GM18507 (cell line): ENCODE results near the gene CA12.
A peak's percentile ranks its signal among the peaks of the same experiment; 100 is the strongest.

Experiments
- DNase-seq: peaks from one replicate; pipeline ENCODE4 v3.0.0; 2011; ENCODE audit warnings: low read depth; ENCODE audit not compliant: insufficient read length; ENCODE audit errors: extremely low spot score
- FAIRE-seq: peaks from 2 replicates; lab custom pipeline; 2011; peaks lifted over from hg19 to GRCh38; lab: Jason Lieb, UNC

CA12 gene

GRCh38 chr15:63403254-63403945 lies 21.8 kb upstream of the CA12 start:
- DNase-seq: no peak

DNA sequence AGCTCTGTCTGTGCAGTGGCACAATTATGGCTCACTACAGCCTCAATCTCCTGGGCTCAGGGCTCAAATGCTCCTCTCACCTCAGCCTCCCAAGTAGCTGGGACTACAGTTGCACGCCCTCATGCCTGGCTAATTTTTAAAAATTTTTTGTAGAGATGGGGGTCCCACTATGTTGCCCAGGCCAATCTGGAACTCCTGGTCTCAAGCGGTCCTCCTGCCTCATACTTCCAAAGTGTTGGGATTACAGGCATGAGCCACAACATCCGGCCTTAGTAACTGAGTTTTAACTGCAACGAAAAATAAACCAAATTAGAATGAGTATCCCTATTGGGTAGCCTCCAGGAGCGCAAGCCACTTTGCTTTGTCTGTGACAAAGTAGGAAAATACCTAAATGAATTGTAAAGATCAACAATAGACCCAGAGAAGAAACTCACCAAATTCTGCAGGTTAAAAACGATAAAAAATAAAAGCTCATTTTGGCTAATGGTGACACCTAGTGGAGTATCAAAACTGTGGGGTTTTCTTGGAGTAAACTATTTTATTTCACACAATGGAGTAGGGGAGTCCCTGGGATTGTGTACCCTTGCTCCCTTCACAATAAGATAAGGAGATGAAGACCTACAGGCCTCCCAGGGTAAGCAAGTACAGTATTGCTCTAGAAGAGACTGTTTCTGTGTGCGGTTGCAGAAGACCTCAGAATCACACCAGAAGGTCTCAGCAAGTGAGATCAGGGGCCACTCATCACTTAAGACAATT lies 21.0 kb upstream of the CA12 start:
- FAIRE-seq: peak; percentile 60
- peak; percentile 12 for DNase-seq

More at GRCh38 chr15:63403254-63403945, 21.8 kb upstream of the CA12 start:
- no peak for FAIRE-seq

DNA sequence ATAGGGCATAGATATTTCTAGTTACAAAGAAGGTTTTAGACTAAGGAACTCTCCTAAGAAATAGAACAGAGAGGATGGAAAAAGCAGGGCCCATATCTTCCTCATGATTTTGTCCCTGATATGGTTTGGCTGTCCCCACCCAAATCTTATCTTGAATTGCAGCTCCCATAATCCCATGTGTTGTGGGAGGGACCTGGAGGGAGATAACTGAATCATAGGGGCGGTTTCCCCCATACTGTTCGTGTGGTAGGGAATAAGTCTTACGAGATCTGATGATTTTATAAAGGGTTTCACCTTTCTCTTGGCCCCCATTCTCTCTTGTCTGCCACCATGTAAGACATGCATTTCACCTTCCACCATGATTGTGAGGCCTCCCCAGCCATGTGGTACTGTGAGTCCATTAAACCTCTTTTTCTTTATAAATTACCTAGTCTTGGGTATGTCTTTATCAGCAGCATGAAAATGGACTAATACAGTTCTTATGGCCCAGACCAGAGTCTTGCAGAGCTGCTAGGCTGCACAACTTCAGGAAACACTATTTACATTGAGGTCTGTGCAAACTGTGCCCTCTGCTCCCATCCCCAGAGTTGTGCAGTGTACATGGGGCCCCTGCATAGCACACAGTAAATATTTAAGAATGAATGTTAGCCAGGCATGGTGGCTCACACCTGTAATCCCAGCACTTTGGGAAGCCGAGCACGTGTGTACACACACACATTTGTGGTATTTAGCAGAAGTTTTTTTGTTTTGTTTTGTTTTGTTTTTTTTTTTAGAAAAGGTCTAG lies 20.3 kb upstream of the CA12 start:
- FAIRE-seq (no peak), DNase-seq (no peak)

GRCh38 chr15:63401078-63401477 lies 19.4 kb upstream of the CA12 start:
- DNase-seq: no peak
- no peak for FAIRE-seq

GRCh38 chr15:63398456-63398855 lies 16.8 kb upstream of the CA12 start:
- no peak for DNase-seq
- no peak for FAIRE-seq

DNA sequence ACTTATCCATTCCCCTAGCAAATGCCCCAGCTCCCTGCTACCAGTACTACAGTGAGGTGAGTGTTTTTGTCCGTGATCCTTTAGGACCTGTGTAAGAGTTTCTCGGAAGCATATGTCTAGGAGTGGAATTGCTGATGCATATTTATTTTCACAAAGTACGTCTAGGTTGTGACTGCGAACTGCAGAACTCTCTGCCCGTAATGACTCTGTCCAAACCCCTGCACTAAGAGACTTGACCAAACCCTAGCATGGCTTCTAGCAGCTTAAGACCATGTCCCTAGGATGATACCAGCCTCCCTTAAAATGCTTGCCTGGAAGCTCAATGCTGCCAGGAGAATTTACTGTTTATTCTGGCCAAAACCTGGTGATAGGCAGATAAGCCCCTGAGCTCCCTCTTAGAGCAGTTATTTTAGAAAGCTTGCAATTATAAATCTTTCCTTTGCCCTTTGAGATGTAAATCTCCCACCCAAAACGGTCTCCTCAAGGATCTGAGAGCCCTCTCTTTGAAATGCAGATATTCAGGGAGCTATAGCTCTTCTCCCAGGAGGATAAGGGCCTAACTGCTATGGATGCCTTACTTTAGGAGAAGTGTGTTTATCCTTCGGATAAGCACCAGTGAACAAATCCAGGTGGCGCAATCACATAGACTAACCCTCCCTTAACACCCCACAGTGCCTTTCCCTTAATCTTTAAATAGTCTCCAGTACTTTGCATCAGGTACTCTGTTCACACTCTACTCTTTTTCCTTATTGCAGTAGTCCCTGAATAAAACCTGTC lies 14.7 kb upstream of the CA12 start:
- no peak for DNase-seq

GRCh38 chr15:63395730-63396151 lies 14.1 kb upstream of the CA12 start:
- no peak for DNase-seq
- no peak for FAIRE-seq

More for the DNA sequence above, 14.7 kb upstream of the CA12 start:
- FAIRE-seq: no peak

DNA sequence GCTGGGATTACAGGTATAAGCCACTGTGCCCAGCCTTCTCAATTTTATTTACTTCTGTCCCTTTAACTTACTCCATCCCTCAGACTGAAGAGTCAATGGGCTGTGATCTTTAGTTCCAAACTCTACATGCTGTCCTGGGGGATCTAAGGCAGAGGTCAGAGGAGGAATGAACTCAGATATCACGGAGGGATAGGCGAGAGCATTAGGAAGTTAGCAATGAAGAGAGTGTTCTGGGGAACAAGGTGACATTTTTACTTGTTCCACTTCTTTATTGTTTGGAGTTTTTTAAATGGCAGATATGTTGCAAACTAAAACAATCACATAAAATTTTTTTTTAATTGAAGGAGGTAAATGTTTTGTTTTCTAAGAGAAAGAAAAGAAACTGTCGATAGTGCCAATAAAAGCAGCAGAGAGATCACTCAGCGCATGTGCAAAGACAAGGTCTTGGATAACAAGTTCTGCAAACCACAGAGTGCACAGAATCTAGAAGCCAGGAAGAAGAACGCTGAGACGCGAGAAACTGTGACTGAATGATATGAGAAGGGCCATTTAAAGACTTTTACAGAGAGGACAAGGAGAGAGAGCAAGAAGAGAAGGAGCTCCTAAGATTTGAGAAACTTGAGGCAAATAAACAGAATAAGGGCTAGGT lies 10.8 kb upstream of the CA12 start:
- DNase-seq (no peak), FAIRE-seq (no peak)

DNA sequence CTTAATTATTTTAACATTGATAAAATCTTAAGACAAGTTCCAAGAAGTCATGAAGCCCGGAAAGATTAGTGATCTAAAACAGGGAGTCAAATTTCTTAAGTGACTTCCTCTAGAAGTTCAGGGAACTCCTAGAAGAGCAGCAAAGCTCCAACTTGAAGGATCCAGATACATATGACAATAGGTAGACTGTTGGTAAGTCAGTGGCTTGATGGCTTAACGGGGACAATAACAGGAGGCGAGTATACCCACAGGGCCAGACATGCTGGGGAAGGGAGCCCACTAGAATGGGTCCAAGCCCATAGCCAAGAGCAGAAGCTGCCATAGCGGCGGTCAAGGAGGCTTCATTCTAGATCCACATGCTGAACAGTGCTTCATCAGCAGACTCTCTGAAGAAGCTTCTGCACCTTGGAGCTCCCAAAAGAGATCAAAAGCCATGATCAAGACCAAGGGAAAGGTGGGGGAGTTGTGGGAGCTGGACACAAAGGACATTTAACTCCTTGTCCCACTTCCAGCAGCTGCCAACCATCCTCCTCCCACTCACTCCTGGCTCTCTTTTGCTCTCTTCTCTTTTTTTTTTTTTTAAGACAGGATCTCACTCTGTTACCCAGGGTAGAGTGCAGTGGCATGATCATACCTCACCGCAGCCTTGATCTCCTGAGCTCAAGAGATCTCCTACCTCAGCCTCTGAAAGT lies 10.2 kb upstream of the CA12 start:
- FAIRE-seq: no peak

DNA sequence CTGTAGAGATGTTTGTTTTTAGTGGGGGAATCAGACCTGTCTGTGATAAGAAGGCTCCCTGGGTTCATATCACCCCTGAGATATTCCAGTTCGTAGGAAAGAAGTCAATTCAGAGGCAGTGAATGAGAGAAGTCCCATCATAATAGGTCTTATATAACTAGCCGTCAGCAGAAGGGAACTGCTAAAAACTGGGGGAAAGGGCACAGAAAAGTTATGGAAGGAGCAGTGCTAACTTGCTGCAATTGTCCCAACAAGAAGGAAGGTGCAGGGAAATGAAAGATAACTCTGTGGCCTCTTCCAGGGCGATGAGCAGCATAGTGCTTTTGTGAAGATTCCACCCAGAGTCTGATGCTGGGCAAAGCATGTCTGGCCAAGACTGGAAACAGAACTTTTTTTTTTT lies 9.0 kb upstream of the CA12 start:
- DNase-seq (no peak), FAIRE-seq (no peak)

More for the DNA sequence above, 10.2 kb upstream of the CA12 start:
- DNase-seq: no peak

DNA sequence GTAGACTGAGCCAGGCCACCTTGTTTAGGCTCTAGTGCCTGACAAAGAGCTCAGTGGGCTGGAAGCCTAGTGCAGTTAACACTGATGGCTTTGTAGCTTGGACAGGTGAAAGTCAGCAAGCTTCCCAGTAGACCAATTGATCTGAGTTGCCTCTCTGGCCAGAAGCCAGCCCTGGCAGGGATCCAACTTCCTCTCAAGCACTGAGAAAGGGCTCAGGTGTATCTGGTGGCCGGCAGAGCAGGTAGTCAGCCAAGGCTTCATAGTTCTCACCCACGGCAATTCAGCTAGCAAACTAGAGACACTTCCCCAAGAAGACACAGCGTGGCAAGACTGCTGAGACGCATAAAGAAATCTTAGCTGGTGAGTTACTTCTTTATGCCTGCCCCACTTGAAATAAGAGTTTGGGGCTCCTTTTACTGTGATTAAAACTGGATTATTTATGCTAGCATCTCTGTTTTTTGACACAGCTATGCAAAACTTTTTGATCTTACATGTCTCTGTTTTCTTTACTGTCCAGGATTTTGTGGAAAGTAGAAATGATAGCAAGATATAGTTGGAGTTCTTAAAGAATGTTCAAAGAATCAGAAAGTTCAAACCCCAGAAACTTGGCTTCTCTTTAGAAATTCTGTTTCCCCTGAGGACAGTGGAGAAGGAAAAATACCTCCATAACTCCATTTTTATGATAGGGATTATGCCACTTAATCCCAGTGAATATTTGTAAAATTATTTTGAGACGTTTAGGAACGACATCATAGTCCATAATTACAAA lies 8.4 kb upstream of the CA12 start:
- no peak for DNase-seq
- no peak for FAIRE-seq

GRCh38 chr15:63388511-63388910 lies 6.9 kb upstream of the CA12 start:
- FAIRE-seq: no peak
- DNase-seq: no peak

- DNase-seq: no peak
- FAIRE-seq: no peak
These were observed 6.3 kb upstream of the CA12 start for GRCh38 chr15:63387748-63388493.

DNA sequence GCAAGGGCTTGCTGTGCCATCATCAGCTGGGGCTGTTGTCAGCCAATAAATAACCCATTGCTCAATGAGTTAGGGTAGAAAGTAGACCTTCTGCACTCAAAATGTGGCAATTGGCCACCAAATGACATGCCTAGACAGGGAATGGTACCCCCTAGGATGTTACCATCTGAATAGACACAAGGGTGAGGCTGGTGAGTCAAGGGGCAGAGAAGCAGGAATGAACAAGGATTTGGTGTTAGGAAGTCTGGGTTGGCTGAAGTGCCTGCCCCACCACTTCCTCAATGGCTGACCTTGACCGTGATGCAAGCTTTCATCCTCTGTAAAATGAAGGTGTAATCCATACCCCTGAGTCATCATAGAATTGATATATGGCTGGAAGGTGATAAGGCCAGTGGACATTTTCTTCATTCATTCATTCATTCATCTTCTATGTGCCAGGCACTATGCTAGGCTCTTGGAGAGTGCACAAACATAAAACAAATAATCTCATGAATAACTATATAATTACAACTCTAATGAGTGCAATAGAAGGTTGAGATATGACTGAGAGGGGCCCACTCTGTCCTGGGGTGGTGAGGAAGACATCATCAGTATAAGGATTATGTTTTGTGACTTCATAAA lies 4.4 kb upstream of the CA12 start:
- FAIRE-seq (no peak), DNase-seq (no peak)

DNA sequence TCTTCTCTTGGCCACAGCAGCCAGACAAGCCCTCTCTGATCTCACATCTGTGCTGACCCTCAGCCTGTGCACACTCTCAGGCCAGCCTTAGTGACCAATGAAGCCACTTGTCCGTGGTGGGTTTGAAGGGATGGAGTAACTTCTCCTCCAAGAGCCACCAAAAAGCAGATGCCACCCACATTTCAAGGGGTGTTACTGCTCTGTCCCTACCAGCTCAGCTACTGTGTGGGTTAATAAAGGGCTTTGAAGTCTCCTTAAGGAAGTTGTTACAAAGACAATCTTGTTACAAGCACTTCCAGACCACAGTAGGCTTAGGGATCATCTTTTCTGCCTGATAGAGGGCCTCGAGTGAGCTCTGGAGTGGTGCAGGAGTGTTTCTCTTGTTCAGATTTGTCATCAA lies 3.3 kb upstream of the CA12 start:
- FAIRE-seq: no peak
- no peak for DNase-seq

GRCh38 chr15:63382966-63383710 lies 1.5 kb upstream of the CA12 start:
- FAIRE-seq (no peak), DNase-seq (no peak)
